GM21515 (cell line): ENCODE measurements around the gene PHAX.
"Not testable (repeated sequence)": the region's sequence is repeated elsewhere in the genome, so short reads cannot be mapped to it uniquely, and the experiment has no call there.

Experiments used
- ATAC-seq: cut with Tn5 transposase; IDR thresholded peaks from one replicate; pipeline ENCODE4 v1.9.1; 2021; ENCODE audit not compliant: unreplicated experiment

Gene PHAX

DNA sequence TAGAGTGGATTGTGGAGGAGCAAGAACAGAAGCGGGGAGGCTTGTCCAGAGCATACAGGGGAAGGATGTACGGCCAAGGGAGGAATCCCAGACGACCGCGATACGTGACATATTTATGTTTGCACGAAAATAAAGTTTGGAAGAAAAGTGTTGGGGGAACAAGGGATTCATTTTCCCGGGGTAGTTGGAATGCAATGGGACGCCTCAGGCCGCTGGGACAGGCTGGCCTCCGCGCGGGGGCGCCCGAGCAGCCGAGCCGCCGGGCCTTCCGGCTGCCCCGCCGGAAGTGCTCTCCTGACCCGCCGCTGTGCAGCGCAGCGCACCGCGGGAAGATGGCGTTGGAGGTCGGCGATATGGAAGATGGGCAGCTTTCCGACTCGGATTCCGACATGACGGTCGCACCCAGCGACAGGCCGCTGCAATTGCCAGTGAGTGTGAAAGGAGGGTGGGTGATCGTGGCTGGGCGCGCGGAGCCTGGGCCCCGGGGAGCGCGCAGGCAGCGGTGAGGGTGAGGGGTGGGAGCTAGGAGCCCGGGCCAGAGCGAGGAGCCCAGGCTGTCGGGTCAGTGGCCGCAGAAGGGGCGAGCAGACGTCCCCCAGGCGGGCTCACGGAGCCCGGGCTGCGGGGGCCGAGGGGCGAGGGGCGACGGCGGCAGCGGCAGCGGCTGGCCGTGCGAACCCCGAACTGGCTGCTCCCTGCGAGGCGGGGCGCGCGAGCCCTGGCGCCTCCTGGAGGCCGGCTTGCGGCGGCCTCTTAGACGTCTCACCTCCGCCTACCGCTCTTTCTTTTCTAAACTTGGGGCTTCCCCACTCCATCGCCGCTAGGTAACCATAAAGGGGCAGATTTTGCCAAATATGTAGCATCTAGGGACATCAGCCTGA is at the start of gene PHAX:
PHAX (plus strand) TSS at position 317 of the 881 bp plus-strand sequence; CDS start at position 333, 16 bp downstream.
- ATAC-seq: peak; percentile 95

- ATAC-seq: no peak
Observed at GRCh38 chr5:126552614-126553013, 48.1 kb upstream of the PHAX start.

- not testable (repeated sequence) for ATAC-seq
Observed at GRCh38 chr5:126555101-126555500, 45.6 kb upstream of the PHAX start.

DNA sequence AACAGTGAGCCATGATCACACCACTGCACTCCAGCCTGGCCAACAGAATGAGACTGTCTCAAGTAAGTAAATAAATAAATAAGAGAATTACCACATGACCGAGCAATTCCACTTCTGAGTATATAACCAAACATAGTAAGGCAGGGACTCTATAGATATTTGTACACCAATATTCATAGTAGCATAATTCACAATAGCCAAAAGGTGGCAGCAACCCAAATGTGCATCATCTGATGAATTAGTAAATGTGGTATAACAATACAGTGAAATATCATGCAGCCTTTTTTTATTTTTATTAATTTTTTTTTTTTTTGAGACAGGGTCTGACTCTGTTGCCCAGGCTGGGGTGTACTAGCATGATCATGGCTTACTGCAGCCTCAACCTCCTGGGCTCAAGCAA is 38.8 kb upstream of the PHAX start:
- ATAC-seq: no peak

- ATAC-seq: peak; percentile 73
Observed at GRCh38 chr5:126562823-126563222, 37.9 kb upstream of the PHAX start.

GRCh38 chr5:126568206-126568755 is 32.5 kb upstream of the PHAX start:
- ATAC-seq: no peak

GRCh38 chr5:126575644-126576043 is 25.1 kb upstream of the PHAX start:
- no peak for ATAC-seq

DNA sequence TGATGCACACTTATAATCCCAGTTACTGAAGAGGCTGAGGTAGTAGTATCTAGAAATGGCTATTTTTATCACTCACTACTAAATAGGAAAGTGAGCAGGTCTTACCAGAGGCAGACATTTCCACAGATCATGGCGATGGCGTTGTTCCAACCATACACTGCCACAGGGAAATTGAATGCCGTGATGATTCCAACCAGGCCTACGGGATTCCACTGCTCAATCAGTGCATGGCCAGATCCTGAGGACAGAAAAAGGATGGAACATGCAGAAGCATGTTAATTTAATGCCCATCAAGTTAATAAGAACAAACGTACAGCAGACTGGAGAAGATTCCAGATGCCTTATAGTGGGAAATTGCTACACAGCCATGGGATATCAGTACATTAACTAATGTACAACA is 23.8 kb upstream of the PHAX start:
- ATAC-seq: no peak

- ATAC-seq: no peak
Observed at GRCh38 chr5:126577415-126577814, 23.3 kb upstream of the PHAX start.

- no peak for ATAC-seq
Observed at GRCh38 chr5:126579716-126580115, 21.0 kb upstream of the PHAX start.

DNA sequence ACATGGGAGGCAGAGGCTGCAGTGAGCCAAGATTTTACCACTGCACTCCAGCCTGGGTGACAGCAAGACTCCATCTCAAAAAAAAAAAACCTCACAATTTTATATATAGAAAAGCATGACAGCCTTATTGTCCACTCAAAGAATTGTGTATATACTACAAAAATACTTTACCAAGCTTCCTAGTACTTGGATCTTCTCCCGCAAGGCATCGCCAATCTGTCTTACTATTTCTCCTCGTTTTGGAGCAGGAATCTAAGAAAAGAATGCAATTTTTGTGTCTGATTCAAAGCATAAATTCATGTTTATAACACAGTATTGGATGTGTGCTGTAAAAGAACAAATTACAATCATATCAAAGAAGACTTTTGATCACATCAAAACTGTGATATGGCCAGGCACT is 17.0 kb upstream of the PHAX start:
- ATAC-seq: no peak

DNA sequence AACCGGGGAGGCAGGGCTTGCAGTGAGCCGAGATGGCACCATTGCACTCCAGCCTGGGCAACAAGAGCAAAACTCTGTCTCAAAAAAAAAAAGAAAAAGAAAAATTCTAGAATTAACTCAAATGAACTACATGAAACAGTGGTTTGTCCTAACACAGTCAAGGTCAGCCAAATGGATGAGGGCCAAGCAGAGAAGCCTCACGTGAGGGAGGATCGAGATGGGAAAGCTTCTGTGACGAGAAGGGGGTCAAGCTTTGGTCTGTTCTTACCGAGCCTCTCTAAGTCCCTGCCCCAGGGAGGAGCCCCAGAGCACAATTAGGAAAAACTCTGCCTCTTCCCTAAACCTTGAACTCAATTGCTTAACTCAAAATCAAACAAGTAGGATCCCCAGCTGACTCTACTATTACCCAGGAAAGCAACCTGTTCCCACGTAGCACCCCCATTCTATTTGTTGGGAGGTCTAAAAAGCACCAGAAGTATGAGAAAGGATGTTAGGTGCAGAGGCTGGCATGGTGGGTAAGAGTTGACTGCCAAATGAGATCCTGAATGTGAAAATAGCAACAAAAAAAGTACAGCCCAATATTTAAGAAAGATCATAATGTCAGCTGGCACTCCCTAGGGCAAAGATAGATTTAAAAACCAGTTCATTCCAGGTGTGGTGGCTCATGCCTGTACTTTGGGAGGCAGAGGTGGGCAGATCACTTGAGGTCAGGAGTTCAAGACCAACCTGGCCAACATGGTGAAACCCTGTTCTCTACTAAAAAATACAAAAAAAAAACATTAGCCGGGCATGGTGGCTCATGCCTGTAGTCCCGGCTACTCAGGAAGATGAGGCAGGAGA is 13.0 kb upstream of the PHAX start:
- ATAC-seq: no peak

DNA sequence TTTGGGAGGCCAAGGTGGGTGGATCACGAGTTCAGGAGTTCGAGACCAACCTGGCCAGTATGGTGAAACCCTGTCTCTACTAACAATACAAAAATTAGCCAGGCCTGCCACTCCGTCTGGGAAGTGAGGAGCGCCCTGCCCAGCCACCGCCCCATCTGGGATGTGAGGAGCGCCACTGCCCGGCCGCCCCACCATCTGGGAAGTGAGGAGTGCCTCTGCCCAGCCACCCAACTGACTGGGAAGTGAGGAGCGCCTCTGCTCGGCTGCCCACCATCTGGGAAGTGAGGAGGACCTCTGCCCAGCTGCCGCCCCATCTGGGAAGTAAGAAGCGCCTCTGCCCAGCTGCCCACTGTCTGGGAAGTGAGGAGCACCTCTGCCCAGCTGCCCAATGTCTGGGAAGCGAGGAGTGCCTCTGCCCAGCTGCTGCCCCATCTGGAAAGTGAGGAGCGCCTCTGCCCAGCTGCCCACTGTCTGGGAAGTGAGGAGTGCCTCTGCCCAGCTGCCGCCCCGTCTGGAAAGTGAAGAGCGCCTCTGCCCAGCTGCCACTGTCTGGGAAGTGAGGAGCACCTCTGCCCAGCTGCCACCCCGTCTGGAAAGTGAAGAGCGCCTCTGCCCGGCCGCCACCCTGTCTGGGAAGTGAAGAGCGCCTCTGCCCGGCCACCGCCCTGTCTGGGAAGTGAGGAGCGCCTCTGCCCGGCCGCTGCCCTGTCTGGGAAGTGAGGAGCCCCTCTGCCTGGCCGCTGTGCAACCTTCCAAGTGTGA is 11.0 kb upstream of the PHAX start:
- no peak for ATAC-seq

- no peak for ATAC-seq
Observed at GRCh38 chr5:126591549-126591948, 9.2 kb upstream of the PHAX start.

GRCh38 chr5:126594748-126595485 is 5.8 kb upstream of the PHAX start, which contains the start of gene ALDH7A1:
Gene ALDH7A1, minus strand, starts transcription at chr5:126595219. Its CDS starts 21 bp downstream, at chr5:126595198.
- ATAC-seq: peak; percentile 64

- peak; percentile 13 for ATAC-seq
Observed at GRCh38 chr5:126595486-126596083, 5.2 kb upstream of the PHAX start.

- ATAC-seq: no peak
Observed at GRCh38 chr5:126597156-126597555, 3.6 kb upstream of the PHAX start.

DNA sequence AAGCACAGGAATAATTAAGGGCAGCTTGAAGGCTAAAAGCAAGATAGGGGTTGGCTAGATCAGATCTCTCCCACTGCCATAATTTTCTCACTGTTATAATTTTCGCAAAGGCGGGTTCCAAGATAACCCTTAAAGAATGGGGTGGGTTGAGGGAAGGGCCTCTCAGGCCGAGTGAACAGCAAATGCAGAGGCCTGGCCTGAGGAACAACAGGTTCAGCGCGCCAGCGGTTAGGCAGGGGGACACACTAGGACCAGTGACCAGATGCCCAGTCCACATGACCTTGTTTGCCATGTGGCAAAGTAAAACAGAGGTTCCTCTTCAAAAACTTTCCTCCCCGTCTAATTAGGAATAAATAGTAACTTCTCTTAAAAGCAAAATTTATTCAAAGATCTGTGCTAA is 1.2 kb upstream of the PHAX start:
- no peak for ATAC-seq

GRCh38 chr5:126599971-126600630 is 646 bp upstream of the PHAX start:
- not testable (repeated sequence) for ATAC-seq
